Transverse colon (tissue), 4 donors: Measurements from ENCODE around the gene MAN1C1. TPM values are rescaled to one million over a fixed set of nuclear protein-coding genes. Genes with fewer than 3 reads are reported as not detected.

Experiments used
- DNase-seq: peaks from one replicate; pipeline ENCODE4 v3.0.0-alpha.2; 2019
- H3K27ac ChIP-seq, 4 donors: fragments of 200-600 bp; sonication (generic); 2 replicates each; pipeline ENCODE4 v1.5.1; 2016 to 2018; ENCODE audit warnings: inconsistent platforms in 4 of 4
- H3K27me3 ChIP-seq: fragments of 200-600 bp; sonication (generic); 2 replicates; pipeline ENCODE4 v1.5.1; 2017; ENCODE audit warnings: inconsistent platforms
- H3K36me3 ChIP-seq, 4 donors: fragments of 200-600 bp; sonication (generic); 2 replicates each; pipeline ENCODE4 v1.5.1; 2017 to 2019; ENCODE audit warnings: inconsistent platforms in 4 of 4
- H3K4me1 ChIP-seq, 4 donors: fragments of 200-600 bp; sonication (generic); 2 replicates each; pipeline ENCODE4 v1.5.1; 2017 to 2020; ENCODE audit warnings: inconsistent platforms in 4 of 4
- H3K4me3 ChIP-seq, 4 donors: fragments of 200-600 bp; sonication (generic); 1 replicate in 1 of 4; 2 replicates in 3 of 4; pipeline versions ENCODE4 v1.5.1 to v1.6.1; 2017 to 2019; ENCODE audit warnings: inconsistent platforms in 4 of 4
- H3K9me3 ChIP-seq, 2 donors: fragments of 200-600 bp; sonication (generic); 2 replicates each; pipeline ENCODE4 v1.5.1; 2017 to 2019; ENCODE audit warnings: inconsistent platforms in 2 of 2
- CTCF ChIP-seq, 5 experiments: fragments of 200-600 bp in 3 of 5; fragments of 450-650 bp in 2 of 5; sonication (generic) in 3 of 5; IDR thresholded peaks; 1 replicate in 2 of 5; 2 replicates in 3 of 5; pipeline ENCODE4 v1.5.1; 2016 to 2017; ENCODE audit warnings: antibody characterized with exemption in 5 of 5, inconsistent platforms in 3 of 5, mild to moderate bottlenecking in 2 of 5, moderate library complexity in 1 of 5
- EP300 ChIP-seq: sonication (generic); formaldehyde crosslinking; IDR thresholded peaks from one replicate; pipeline ENCODE4 v1.6.1; 2017; ENCODE audit warnings: antibody characterized with exemption, low read depth
- POLR2A ChIP-seq: fragments of 450-650 bp; IDR thresholded peaks from one replicate; pipeline ENCODE4 v1.6.1; 2016; ENCODE audit warnings: antibody characterized with exemption, mild to moderate bottlenecking, moderate library complexity
- POLR2AphosphoS5 ChIP-seq, 3 donors: sonication (generic); formaldehyde crosslinking; IDR thresholded peaks; one replicate each; pipeline ENCODE4 v1.6.1; 2016; ENCODE audit warnings: antibody characterized with exemption in 3 of 3
- whole genome bisulfite sequencing, 2 donors: methylation state at CpG; one replicate each; pipeline ENCODE4 v1.1.5; 2018; ENCODE audit warnings: low coverage in 1 of 2; 5-methylcytosine and 5-hydroxymethylcytosine counted together
- in situ Hi-C, 4 donors: fragments of 200-750 bp; cut with MboI; loops; one replicate each; pipeline versions ENCODE4 v1.15.0 to v1.15.1; 2017; ENCODE audit warnings: low sequenced_read_pairs in 3 of 4, low pct_ligation_motif_present in 1 of 4, low pct_unique_long_range_greater_than_20kb in 1 of 4
- intact Hi-C: fragments of 100-400 bp; cut with DNase I; formaldehyde crosslinking; loops from one replicate; pipeline ENCODE4 v1.15.1; 2023; ENCODE audit warnings: low total_unique reads
- total RNA-seq, 4 donors: library from RNA; depleted of rRNA; stranded (reverse); fragments of >200 nt; gene quantifications; one replicate each; pipeline ENCODE4 v1.1.0, GENCODE V29; 2016

Gene MAN1C1
- total RNA-seq, 4 donors from 2014 or later, result 2.4 to 6.8 (median 4.3) TPM

GRCh38 chr1:25682059-25682601 lies 65.5 kb downstream of the MAN1C1 start:
- 71 to 77% methylated on average over 3 to 6 of the region's 6 CpGs for WGBS, 2 donors
- no peaks in the 10 kb centered on the region for H3K27me3 ChIP-seq
- H3K4me3 ChIP-seq, result no peak overlapping the region
- no peaks in the 10 kb centered on the region for H3K4me1 ChIP-seq
- H3K36me3 ChIP-seq, result no peaks in the 10 kb centered on the region
- H3K27ac ChIP-seq, result no peak overlapping the region
- DNase-seq, result no peak
- TF ChIP-seq CTCF (IDR thresholded peaks at IDR 0.05) (no peak), POLR2A (no peak), EP300 (no peak), POLR2AphosphoS5 (IDR thresholded peaks at IDR 0.05) (no peak)
- intact Hi-C loops (no loop called here), in situ Hi-C loops (no loop called here)
- no peaks in the 10 kb centered on the region for H3K9me3 ChIP-seq

GRCh38 chr1:25683177-25683576 lies 66.6 kb downstream of the MAN1C1 start:
- no peak overlapping the region for H3K4me3 ChIP-seq
- H3K4me1 ChIP-seq, result peaks cover 0 to 3% (median under 1%) of the 10 kb centered on the region in 4 donors
- no peak overlapping the region for H3K27ac ChIP-seq
- in situ Hi-C loops (no loop called here), intact Hi-C loops (no loop called here)
- TF ChIP-seq POLR2AphosphoS5 (IDR thresholded peaks at IDR 0.05) (no peak), CTCF (IDR thresholded peaks at IDR 0.05) (no peak), EP300 (no peak), POLR2A (no peak)
- H3K36me3 ChIP-seq, result no peaks in the 10 kb centered on the region
- DNase-seq, result no peak
- no peaks in the 10 kb centered on the region for H3K27me3 ChIP-seq
- no peaks in the 10 kb centered on the region for H3K9me3 ChIP-seq
- 72 to 75% methylated on average over 1 to 4 of the region's 4 CpGs for WGBS, 2 donors

- Histone ChIP-seq H3K4me1 (peaks cover 0 to 8% (median 3%) of the 10 kb centered on the region in 4 donors), H3K36me3 (no peaks in the 10 kb centered on the region), H3K27ac (no peak overlapping the region), H3K4me3 (no peak overlapping the region), H3K9me3 (no peaks in the 10 kb centered on the region), H3K27me3 (no peaks in the 10 kb centered on the region)
- TF ChIP-seq CTCF (IDR thresholded peaks at IDR 0.05) (no peak), POLR2A (no peak), EP300 (no peak), POLR2AphosphoS5 (IDR thresholded peaks at IDR 0.05) (no peak)
- intact Hi-C loops (no loop called here), in situ Hi-C loops (no loop called here)
- no peak for DNase-seq
- WGBS, 2 donors, result 81% methylated on average over 9 of the region's 9 CpGs; no CpG with 5 or more reads in 1 of the 2 donors
These were observed 67.1 kb downstream of the MAN1C1 start for GRCh38 chr1:25683731-25684130.

- TF ChIP-seq EP300 (no peak), POLR2A (no peak), POLR2AphosphoS5 (IDR thresholded peaks at IDR 0.05) (no peak), CTCF (IDR thresholded peaks at IDR 0.05) (no peak)
- 81 to 85% methylated on average over 5 to 13 of the region's 13 CpGs for WGBS, 2 donors
- DNase-seq, result no peak
- no peak overlapping the region for H3K27ac ChIP-seq
- H3K9me3 ChIP-seq, result no peaks in the 10 kb centered on the region
- intact Hi-C loops (no loop called here), in situ Hi-C loops (no loop called here)
- H3K36me3 ChIP-seq, result no peaks in the 10 kb centered on the region
- H3K4me3 ChIP-seq, result no peak overlapping the region
- no peaks in the 10 kb centered on the region for H3K27me3 ChIP-seq
- peaks cover 0 to 12% (median 5%) of the 10 kb centered on the region in 4 donors for H3K4me1 ChIP-seq
These were observed 67.8 kb downstream of the MAN1C1 start for GRCh38 chr1:25684216-25684965.
